Activated CD4-positive, CD25-positive, alpha-beta regulatory T cell treated with anti-CD3 and anti-CD28 coated beads, Interleukin-2, amount 50 U/mL, for 72 hours (primary cell): Measurements from ENCODE around the gene IRAK2.
"Not testable (repeated sequence)": the region's sequence is repeated elsewhere in the genome, so short reads cannot be mapped to it uniquely, and the experiment has no call there.

Experiments
- DNase-seq: peaks from one replicate; pipeline ENCODE4 v3.0.0; 2021

IRAK2 gene

DNA sequence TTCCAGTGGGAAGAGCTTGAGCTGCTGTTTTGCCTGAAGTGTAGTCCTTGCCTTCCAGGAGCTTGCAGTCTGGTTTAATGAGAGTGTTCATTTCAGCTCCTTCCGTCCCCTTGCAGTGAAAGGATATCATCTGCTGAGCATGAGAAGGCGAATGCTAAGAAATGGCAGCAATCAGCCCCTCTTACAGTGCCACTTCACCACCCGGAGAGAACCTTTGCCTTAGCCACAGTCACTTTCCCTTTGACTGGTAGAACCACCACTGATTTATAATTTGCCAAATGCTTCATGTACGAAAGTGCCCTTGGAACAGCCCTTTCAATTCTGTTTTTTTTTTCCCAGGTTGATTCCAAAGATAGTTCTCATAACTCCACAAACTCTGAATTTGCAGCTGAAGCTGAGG lies 95.1 kb downstream of the IRAK2 start:
- DNase-seq: no peak

DNA sequence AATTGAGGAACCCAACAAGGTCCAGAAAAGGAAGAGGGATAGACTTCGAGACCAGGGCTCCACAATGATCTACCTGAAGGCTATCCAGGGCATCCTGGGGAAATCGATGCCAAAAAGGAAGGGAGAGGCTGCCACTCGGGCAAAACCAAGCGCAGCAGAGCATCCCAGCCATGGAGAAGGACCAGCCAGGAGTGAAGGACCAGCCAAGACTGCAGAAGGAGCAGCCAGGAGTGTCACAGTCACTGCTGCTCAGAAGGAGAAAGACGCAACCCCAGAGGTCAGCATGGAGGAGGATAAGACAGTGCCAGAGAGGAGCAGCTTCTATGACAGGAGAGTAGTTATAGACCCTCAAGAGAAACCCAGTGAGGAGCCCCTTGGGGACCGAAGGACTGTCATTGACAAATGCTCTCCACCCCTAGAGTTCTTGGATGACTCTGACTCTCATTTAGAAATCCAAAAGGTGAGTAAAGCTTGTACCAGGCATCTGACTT lies 95.5 kb downstream of the IRAK2 start:
- no peak for DNase-seq

DNA sequence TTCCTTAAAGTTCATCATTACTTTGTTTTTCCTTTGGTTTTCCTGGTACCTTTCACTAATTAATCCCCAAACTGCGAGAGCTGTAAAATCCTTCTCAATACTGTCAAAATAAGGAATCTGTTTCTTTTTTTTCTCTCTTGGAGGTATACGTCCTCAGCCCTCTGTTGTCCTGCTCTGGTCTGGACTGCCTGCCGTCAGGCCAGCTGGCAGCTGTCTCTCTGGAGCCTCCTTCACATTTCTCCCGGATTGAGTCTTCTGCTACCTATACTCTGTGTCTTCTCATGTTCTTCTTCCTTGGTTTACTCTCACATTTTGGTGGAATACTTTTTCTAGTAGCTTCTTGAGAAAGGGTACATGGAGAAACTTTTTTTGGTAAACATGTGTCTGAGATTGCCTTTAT lies 97.3 kb downstream of the IRAK2 start:
- DNase-seq: no peak

DNA sequence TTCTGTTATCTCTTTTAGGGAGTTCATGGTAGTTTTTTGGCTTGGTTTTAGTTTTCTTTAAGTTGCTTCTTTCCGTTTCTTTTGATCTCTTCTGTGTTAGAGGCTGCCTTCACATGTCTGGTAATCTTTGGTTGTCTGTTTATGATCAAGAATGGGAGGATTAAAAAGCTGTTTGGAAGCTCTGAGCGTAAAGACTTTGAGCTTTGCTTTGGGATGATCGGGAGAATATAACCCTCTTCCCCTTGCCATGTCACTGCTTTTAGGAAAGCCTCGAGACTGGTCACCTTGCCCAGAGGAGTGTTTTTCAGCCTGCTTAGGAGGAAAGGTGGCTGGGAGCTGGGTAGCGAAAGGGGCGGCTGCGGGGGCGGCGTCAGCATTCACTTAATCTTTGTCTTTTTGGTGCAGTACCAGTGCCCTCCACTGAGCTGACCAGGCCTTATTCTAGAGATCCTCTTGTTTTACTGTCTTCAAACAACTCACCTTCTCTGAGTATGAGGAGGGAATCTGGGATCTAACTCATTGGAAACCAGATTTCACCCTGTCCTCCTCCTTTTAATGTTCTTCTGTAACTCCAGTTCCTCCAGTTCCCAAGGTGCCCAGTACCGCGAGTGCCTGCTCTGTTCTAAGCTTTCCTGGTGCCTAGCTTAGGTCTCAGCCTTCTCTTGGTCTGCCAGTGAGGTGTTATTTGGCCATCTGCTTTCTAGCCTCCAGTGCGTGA lies 99.1 kb downstream of the IRAK2 start:
- DNase-seq: peak; percentile 67

DNA sequence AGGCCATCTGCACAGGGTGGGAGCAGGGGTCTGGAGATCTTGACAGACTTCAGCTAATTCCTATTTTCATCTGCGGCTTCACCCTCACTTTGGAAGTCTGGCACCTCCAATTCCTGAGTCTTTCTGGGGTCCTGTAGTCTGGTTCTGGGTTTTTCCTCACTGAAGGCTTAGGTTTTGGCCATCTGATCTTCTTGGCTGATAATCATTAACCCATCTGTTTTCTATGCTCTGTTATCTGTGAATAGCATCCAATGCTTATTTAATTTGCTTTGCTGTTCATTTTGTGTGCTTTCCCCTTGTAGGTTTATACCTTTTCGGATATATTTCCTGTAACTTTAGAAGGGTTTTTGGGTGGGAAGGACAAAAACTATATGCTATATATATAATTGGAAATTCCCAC lies 101.1 kb downstream of the IRAK2 start:
- DNase-seq: no peak

DNA sequence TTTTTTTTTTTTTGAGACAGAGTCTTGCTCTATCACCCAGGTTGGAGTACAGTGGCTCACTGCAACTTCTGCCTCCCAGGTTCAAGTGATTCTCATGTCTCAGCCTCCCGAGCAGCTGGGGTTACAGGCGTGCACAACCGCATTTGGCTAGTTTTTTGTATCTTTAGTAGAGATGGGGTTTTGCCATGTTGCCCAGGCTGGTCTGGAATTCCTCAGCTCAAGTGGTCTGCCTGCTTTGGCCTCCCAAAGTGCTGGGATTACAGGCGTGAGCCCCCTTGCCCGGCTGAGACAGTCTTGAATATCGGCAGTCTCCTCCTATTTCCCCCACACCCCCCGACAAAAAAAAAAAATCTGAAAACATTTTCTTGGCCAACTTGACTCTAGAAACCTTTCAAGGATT lies 102.2 kb downstream of the IRAK2 start:
- not testable (repeated sequence) for DNase-seq

DNA sequence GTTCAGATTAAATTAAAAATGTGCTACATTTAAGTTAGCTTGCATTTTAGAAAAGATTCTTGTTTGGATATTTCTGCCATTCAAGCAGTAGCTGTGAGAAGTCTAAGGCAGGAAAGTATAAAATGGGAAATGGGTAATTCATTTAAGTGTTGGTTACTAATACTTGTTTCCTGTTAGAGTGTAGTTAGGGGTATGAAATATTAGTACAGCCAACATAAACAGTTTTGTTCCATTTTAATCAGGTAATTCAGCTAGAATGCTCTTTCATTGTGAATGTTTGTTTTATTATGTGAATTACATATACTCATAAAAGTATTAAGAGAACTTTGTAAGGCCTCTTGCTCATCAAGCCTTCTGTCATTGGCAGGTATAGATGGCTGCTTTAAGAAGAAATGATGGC lies 103.4 kb downstream of the IRAK2 start:
- DNase-seq: no peak

DNA sequence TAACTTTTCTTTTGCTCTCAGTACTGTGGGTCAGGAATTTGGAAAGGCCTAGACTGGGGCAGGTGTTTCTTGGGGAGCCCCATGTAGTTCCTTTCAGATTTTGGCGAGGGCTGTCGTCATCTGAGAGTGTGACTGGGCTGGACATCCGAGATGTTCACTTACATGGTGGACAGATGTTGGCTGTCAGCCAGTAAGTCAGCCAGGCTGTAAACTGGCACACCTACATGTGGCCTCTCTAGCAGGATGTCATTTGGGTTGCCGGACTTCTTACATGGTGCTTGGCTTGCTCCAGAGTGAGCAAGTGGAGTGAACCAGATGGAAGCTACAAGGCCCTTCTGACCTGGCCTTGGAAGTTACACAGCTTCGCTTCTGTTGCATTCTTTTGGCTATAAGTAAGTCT lies 104.2 kb downstream of the IRAK2 start:
- no peak for DNase-seq

DNA sequence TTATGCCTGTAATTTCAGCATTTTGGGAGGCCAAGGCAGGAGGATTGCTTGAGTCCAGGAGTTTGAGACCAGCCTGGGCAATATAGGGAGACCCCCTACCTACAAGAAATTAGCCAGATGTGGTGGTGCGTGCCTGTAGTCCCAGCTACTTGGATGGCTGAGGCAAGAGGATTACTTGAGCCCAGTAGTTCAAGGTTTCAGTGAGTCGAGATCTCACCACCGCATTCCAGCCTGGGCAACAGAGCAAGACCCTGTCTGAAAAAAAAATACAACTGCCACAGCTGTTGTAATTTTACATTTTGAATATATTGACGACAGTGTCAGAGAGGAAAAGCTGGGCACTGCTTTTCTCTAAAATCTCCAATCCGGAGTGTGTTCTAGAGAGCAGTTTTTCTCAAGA lies 104.7 kb downstream of the IRAK2 start:
- no peak for DNase-seq

DNA sequence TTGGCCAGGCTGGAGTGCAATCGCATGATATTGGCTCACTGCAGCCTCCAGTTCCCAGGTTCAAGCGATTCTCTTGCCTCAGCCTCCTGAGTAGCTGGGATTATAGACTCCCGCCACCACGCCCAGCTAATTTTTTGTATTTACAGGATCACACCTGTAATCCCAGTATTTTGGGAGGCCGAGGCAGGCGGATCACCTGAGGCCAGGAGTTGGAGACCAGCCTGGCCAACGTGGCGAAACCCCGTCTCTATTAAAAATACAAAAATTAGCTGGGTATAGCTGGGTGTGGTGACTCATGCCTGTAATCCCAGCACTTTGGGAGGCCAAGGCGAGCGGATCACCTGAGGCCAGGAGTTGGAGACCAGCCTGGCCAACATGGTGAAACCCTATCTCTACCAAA lies 107.8 kb downstream of the IRAK2 start:
- not testable (repeated sequence) for DNase-seq

DNA sequence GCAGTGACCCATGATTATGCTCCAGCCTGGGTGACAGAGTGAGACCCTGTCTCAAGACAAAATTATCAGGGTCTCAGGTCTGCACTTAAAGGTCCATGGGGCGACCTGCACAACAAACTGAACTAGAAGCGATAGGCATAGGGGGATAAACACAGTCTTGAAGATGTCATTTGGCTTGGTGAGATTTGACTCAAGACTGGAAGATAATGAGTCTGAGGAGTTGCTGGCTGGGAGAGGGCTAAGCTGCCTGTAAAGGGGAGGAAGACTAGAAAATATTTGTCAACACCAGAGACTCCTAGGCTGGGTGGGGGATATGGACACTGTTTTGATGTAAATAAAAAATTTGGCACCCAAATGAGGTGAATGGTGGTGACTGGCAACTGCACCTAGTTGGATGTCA lies 108.3 kb downstream of the IRAK2 start:
- DNase-seq: no peak

DNA sequence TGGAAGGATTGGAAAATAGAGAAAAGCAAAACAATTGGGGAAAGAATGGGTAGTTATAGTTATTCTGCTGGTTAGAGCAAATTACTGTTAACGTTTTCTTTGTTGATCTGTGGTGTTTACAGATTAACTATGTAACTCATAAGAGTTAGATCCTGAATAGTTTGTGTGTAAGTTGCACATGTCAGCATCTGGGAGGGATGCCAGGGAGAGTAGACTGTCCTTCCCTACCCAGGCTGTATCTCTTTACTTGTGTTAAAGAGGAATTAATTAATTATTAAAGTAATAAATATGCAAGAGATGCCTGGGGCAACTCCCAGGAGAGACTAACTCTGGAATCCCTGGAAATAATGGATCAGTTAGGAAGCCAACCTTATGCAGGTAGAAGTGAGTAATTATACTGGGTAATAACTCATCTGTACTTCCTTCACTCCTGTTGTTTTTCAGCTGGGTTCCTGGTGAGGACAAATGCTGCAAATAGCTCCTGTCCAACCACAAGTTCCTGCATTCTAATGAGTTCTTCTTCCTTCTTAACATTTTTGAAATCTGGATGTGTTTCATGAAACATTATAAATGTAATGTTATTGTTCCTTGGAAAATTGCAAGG lies 109.1 kb downstream of the IRAK2 start:
- no peak for DNase-seq

DNA sequence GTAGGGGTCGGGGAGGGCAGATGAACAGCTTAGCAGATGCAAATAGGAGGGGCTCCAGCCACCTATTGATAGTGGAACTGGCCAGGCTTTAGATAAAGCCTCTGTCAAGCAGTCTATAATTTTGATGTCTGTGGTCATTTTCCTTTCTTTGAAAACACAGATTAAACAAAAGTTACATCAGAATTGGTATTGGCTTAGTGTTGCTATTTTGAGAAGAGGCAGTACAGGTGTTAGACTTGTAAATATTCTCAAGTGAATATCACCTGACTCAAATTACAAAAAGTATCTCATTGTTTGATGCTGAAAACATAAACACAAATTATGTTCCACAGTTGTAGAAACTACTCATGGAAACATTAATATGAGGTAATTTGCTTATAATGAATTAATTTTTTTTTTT lies 109.9 kb downstream of the IRAK2 start:
- DNase-seq: no peak

DNA sequence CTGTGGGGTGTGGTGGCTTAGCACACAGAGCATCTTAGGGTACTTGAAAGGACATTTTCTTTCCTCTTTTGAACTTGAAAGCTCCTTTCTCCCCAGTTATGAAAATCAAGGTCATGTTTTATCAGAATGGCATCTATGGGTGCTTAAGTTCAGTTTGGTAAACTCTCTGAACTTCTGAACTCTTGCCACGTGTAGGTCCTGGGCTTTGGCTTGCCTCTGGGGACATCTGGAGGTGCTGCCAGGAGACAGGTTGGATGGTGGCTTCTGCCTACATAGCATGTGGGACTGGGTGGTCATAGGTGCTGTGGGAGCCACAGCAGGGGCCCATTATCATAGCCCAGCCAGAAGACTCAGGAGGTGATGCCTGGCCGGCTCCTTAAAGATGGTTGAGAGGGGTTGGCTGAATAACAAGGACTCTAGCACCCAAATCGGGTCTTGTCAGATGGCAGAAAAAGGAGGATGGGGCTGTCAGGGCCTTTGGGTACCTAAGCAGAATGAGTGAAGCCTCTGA lies 112.5 kb downstream of the IRAK2 start:
- DNase-seq: no peak

DNA sequence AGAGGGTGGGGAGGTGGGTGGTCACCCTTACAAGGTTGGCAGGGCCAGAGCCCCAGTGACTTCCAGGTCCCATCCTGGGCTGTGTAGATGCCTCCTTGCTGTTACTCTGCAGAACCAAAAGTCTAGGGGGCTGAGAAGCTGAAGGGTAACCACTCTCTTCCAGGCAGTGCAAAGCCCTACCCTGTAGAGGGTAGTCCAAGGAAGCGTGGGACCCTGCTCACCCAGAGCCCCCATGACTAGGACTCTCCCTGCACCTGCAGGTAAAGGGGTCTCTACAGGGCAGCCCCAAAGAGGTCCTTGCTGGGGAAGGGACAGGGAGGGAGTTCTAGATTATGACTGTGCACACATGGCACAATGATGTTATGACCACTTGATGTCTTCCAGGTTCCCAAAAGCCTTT lies 113.8 kb downstream of the IRAK2 start:
- DNase-seq: no peak

DNA sequence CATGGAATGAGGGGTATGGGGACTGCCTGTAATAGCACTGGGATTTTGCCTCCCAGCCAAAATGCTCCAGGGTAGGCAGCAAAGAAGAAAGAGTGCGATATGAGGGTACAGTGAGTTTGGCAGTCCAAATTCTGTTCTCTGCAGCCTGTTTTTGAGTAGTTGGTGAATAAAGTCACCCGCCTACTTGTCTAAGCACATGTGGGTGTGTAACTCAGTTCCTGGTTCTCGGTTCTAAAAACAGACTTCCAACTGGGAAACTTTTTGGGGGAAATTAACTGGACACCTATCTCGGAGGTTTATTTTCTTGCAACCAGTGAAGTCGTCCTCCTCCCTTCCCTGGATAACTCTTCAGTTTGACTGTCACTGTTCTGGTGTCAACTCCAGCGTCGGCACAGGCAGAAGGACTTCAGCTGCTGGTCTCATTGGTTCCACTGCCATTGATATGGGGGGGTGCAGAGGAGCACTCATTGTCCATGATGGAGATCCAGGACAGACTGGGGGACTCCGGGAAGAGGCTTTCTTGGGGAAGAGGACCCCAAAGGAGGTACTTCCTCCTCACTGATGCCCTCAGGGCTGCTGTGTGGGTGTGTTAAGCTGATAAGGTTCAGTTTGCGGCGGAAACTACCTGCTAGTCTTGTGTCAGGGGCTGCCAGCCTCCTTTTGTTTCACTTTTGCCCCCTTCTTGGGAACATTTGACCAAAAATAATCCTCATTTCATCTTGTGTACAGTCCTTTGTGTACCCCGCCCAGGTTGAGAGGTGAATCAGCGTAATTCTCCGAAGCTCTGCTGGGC lies 114.9 kb downstream of the IRAK2 start:
- no peak for DNase-seq

DNA sequence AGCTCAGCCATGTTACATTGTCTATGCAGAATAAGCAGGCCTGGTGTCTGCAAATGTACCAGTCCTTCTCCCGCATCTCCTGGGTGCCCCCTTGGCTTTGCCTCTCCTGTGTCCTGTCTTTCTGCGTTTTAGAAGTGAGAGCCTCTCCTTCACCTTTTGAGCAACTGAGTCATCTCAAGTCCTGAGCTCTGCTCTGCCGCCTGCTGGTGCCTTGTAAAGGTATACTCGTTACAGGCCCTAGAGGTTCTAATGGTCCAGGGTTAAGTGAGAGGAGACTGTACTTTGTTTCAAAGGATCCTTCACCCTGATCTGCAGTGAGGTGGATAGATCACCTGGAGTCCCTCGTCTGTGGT lies 115.4 kb downstream of the IRAK2 start:
- DNase-seq: no peak

DNA sequence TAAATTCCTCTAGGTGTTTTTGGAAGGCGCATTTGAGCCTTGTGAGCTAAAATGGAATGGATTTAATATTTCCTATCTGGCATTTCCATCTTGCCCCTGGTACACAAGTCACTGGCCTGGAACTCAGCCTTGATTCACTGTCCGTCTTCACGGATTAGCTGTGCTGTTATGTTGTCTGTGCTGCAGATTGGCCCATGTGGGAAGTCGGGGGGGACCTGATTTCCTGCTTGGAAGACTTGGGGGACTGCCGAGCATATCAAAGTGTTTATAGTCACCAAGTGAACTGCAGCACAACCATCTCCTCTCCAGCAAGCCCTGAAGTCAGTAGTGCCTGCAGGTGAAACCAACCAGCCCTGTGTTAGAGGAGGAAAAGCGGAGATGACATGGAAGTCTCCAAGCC lies 115.9 kb downstream of the IRAK2 start:
- DNase-seq: no peak

DNA sequence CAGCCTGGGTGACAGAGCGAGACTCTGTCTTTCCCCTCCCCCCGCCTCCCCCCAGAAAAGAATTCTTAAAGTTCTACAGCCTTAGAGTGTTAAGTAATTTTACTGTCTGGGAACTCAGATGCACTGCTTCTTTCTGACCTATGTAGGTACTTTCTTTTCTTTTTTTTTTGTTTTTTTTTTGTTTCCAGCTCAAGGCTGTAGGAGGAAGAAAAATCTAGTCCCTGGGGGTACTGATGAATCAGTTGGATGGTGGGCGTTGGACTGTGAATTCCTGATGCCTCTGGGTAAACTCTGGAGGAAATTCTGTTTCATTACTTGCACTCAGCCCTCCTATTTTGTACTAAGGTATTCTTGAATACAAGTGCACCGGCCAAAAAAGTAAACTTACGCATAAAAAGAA lies 117.2 kb downstream of the IRAK2 start:
- no peak for DNase-seq

DNA sequence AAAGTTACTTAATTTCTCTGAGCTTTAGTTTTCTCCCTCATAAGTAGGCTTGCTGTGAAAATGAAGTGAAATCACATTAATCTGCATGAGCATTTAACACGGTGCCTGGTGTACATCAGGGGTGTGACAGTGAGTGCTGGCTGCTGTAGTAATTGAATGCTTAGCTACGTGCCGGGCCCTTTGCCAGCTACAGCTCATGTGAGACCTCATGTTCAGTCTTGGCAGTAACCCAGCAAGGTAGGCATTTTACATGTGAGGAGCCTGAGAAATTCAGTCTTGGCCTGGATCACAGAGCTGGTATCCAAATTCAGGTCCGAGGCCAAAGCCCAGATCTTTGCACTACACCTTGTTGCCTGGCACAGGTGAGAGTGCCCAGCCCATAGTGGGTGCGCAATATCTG lies 118.9 kb downstream of the IRAK2 start:
- DNase-seq: no peak

DNA sequence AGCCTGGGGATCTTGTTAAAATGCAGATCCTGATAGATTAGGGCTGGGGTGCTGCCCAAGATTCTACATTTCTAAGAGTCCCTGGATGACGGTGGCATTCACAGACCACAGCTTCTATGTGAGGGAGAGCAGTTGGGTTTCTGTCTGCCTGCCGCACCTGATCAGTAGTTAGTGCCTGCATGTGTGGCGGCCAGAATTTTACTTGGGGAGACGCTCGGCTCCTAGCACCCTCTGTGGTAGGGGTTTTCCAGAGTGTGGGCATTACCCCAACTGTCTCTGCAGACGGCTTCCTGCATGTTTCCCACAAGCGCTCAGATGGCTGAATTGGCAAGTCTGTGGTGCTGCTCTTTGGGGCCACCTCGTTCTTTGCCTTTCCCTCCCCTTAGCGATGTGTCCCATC lies 119.8 kb downstream of the IRAK2 start:
- no peak for DNase-seq

DNA sequence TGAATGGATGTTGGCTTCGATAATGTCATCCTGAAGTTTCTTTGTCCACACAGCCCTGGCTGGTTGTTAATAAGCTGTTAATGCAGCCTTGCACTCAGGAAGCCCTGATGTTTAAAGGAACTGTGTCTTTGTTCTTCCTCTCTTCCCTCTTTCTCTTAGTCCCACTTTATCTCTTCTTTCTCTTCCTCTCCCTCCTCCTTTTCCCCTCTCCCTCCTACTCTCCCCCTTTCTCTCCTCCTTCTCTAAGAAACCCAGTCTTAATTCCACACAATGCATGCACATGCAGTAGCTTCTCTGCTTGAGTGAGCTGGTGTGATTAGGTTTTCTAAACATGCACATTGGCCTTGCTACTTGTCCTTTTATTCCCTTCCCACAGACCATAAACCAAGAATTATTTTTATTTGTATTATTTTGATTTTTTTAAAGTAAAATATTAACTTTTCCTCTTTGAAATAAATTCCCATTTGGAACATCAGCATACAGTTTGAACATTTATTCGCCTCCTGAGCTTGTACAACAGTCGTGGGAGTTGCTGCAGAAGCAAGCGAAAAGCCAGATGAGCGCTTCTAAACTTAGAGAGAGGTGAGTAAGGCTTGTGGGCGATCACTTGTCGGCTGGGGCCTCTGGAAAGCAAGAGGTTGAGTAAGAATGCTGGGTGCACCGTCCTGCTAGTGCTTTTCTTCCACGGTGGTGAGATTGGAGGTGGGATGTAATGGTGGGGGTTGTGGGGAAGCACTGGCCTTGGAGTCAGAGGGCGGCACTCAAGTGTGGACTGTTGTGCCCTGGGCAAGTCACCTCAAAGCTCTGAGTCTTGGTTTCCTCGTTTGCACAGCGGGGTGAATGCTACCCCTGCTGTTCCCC lies 120.8 kb downstream of the IRAK2 start:
- DNase-seq: no peak

DNA sequence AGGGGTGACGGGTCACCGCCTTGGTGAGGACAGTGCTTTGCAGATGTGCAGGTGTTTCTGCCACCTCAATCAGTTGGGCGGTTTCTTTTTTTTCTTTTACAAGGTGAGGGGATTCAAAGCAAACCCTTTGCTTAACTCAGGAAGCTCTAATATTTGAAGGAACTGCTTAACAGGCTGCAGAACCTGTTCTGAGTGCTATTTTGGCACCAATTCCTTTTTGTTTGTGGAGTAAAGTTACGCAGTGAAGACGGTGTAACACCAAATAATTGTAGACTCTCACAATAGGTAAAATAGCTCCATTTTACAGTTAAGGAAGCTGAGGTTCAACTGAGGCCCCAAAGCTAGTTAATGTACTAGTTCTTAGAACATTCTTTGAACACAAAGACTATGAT lies 121.4 kb downstream of the IRAK2 start:
- DNase-seq: no peak
